ENCODE data around the gene ELP5.

ELP5 gene

GRCh38 chr17:7308625-7309433, 56.8 kb downstream of the ELP5 start (continued):
- TF ChIP-seq CTCF (tag by site-specific recombination; IDR thresholded peaks at IDR 0.05), result no peak
- TF ChIP-seq ZNF16 (tag by site-specific recombination; IDR thresholded peaks at IDR 0.05; ENCODE audit: low read depth), result no peak
- no peak for TF ChIP-seq ZNF112 (tag by site-specific recombination; IDR thresholded peaks at IDR 0.05)
- no peak for TF ChIP-seq ZBTB6 (tag by site-specific recombination; IDR thresholded peaks at IDR 0.05)
- 0 out of 2 replicates have a peak, but pooled peaks have one; percentile 17 for TF ChIP-seq PBX3 (CRISPR knock-in tag; IDR thresholded peaks at IDR 0.05)
